Liver (tissue), 9 donors: ENCODE data around the gene DUSP8. TPM values are rescaled to one million over a fixed set of nuclear protein-coding genes. Genes with fewer than 3 reads are reported as not detected.

Experiments used
- DNase-seq: peaks from one replicate; pipeline ENCODE4 v3.0.0-alpha.2; 2017; ENCODE audit warnings: low spot score
- H3K27ac ChIP-seq, 2 donors: one replicate each; pipeline ENCODE4 v1.7.0; 2013; ENCODE audit warnings: inconsistent platforms in 2 of 2, low read length in 2 of 2, control low read depth in 1 of 2, low read depth in 1 of 2, mild to moderate bottlenecking in 1 of 2
- H3K27me3 ChIP-seq, 4 donors: one replicate each; pipeline versions ENCODE4 v1.6.1 to v1.7.0; 2013; ENCODE audit warnings: low read length in 3 of 4, inconsistent platforms in 1 of 4, mild to moderate bottlenecking in 1 of 4, moderate library complexity in 1 of 4; ENCODE audit not compliant: control insufficient read depth in 4 of 4, insufficient read depth in 4 of 4
- H3K36me3 ChIP-seq, 4 donors: one replicate each; pipeline versions ENCODE4 v1.6.1 to v1.7.0; 2013; ENCODE audit warnings: low read length in 3 of 4, mild to moderate bottlenecking in 3 of 4, low read depth in 1 of 4, moderate library complexity in 1 of 4; ENCODE audit not compliant: control insufficient read depth in 4 of 4, insufficient read depth in 3 of 4
- H3K4me1 ChIP-seq, 4 donors: one replicate each; pipeline versions ENCODE4 v1.6.1 to v1.7.0; 2013; ENCODE audit warnings: low read length in 3 of 4, mild to moderate bottlenecking in 3 of 4, moderate library complexity in 1 of 4; ENCODE audit not compliant: control insufficient read depth in 4 of 4, insufficient read depth in 4 of 4
- H3K4me3 ChIP-seq, 3 donors: one replicate each; pipeline versions ENCODE4 v1.6.1 to v1.7.0; 2013; ENCODE audit warnings: low read length in 3 of 3, control low read depth in 1 of 3, low read depth in 1 of 3, mild to moderate bottlenecking in 1 of 3
- H3K9ac ChIP-seq, 2 donors: one replicate each; pipeline ENCODE4 v1.7.0; 2013; ENCODE audit warnings: low read length in 2 of 2, mild to moderate bottlenecking in 2 of 2, moderate library complexity in 2 of 2, control low read depth in 1 of 2, low read depth in 1 of 2
- H3K9me3 ChIP-seq, 4 donors: one replicate each; pipeline versions ENCODE4 v1.6.1 to v1.7.0; 2013; ENCODE audit warnings: low read length in 3 of 4; ENCODE audit not compliant: control insufficient read depth in 4 of 4
- CTCF ChIP-seq: fragments of 150-350 bp; IDR thresholded peaks from 2 replicates; pipeline ENCODE4 v1.5.1; 2017; ENCODE audit warnings: improper control_type of control experiment, low read depth, low read length; ENCODE audit not compliant: missing input control
- EGR1 ChIP-seq, 2 donors: IDR thresholded peaks; 2 replicates each; pipeline ENCODE4 v1.6.1; 2016 to 2018; ENCODE audit warnings: antibody characterized with exemption in 2 of 2, low read depth in 2 of 2
- FOXA1 ChIP-seq: IDR thresholded peaks from 2 replicates; pipeline ENCODE4 v1.6.1; 2016; ENCODE audit warnings: antibody characterized with exemption
- FOXA2 ChIP-seq: IDR thresholded peaks from 2 replicates; pipeline ENCODE4 v1.6.1; 2016; ENCODE audit warnings: antibody characterized with exemption
- GABPA ChIP-seq, 2 donors: IDR thresholded peaks in 1 of 2; conservative IDR thresholded peaks in 1 of 2; 2 replicates each; pipeline ENCODE4 v1.6.1; 2016; ENCODE audit warnings: antibody characterized with exemption in 2 of 2, mild to moderate bottlenecking in 1 of 2, moderate library complexity in 1 of 2
- HNF4A ChIP-seq, 2 donors: conservative IDR thresholded peaks; 2 replicates each; pipeline ENCODE4 v1.6.1; 2016; ENCODE audit warnings: antibody characterized with exemption in 2 of 2, mild to moderate bottlenecking in 2 of 2
- HNF4G ChIP-seq: IDR thresholded peaks from 2 replicates; pipeline ENCODE4 v1.6.1; 2016; ENCODE audit warnings: antibody characterized with exemption
- JUND ChIP-seq, 2 donors: IDR thresholded peaks; 2 replicates each; pipeline ENCODE4 v1.6.1; 2016; ENCODE audit warnings: antibody characterized with exemption in 2 of 2
- NR2F2 ChIP-seq: IDR thresholded peaks from 2 replicates; pipeline ENCODE4 v1.6.1; 2016; ENCODE audit warnings: antibody characterized with exemption
- RXRA ChIP-seq, 2 donors: IDR thresholded peaks; 2 replicates each; pipeline ENCODE4 v1.6.1; 2017 to 2018; ENCODE audit warnings: antibody characterized with exemption in 2 of 2, mild to moderate bottlenecking in 1 of 2
- TAF1 ChIP-seq: conservative IDR thresholded peaks from 2 replicates; pipeline ENCODE4 v1.6.1; 2016; ENCODE audit warnings: antibody characterized with exemption, mild to moderate bottlenecking
- YY1 ChIP-seq: IDR thresholded peaks from 2 replicates; pipeline ENCODE4 v1.6.1; 2016; ENCODE audit warnings: antibody characterized with exemption, mild to moderate bottlenecking
- ZBTB33 ChIP-seq: IDR thresholded peaks from 2 replicates; pipeline ENCODE4 v1.6.1; 2016; ENCODE audit warnings: antibody characterized with exemption
- WGBS: extraction: QIAGEN DNeasy Blood & Tissue Kit; methylation state at CpG from one replicate; pipeline ENCODE4 v1.1.7; 2013; 5-methylcytosine and 5-hydroxymethylcytosine counted together
- polyA plus RNA-seq, 2 donors: library from polyadenylated mRNA; stranded (reverse) in 1 of 2; unstranded in 1 of 2; fragments of 200-250 nt in 1 of 2; fragments of >200 nt in 1 of 2; fragmentation: Nextera tagmentation in 1 of 2; extraction: Ambion mirVana in 1 of 2; gene quantifications; one replicate each; pipeline versions ENCODE4 v1.2.1 to v1.2.3, GENCODE V29; 2013 to 2015
- total RNA-seq, 2 donors: library from RNA; depleted of rRNA; stranded (reverse); fragments of >200 nt; gene quantifications; one replicate each; pipeline ENCODE4 v1.2.3, GENCODE V29; 2014
- TF ChIP-seq, protein P1 (sequence below): IDR thresholded peaks from 2 replicates; pipeline ENCODE4 v1.6.1; 2016; ENCODE audit warnings: antibody characterized with exemption
- TF ChIP-seq, protein P2 (sequence below): IDR thresholded peaks from 2 replicates; pipeline ENCODE4 v1.6.1; 2016; ENCODE audit warnings: antibody characterized with exemption
- donor health status: healthy.
- donor health status: healthy.
- donor health status: healthy.
- donor health status: healthy.
- donor health status: healthy.

Gene DUSP8
- total and polyA plus RNA-seq, 4 donors = 0.06 to 0.33 (median 0.21) TPM

- Histone ChIP-seq H3K9ac (no peak overlapping the region), H3K27me3 (no peaks in the 10 kb centered on the region), H3K9me3 (no peaks in the 10 kb centered on the region), H3K4me3 (no peak overlapping the region), H3K36me3 (no peaks in the 10 kb centered on the region), H3K27ac (no peak overlapping the region), H3K4me1 (peaks cover 2 to 18% (median 7%) of the 10 kb centered on the region in 4 donors)
- DNase-seq = no peak
- 92% methylated on average over 28 of the region's 28 CpGs for WGBS
- no peak for TF ChIP-seq HNF4G
- no peak for TF ChIP-seq HNF4A (conservative IDR thresholded peaks at IDR 0.05)
- no peak for TF ChIP-seq FOXA1
- TF ChIP-seq TAF1 = no peak
- no peak for TF ChIP-seq CTCF
- TF ChIP-seq ZBTB33 = no peak
- TF ChIP-seq NR2F2 = no peak
- TF ChIP-seq, protein P1, sequence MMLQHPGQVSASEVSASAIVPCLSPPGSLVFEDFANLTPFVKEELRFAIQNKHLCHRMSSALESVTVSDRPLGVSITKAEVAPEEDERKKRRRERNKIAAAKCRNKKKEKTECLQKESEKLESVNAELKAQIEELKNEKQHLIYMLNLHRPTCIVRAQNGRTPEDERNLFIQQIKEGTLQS = no peak
- TF ChIP-seq YY1 = no peak
- TF ChIP-seq EGR1 (IDR thresholded peaks at IDR 0.05; ENCODE audit: low read depth in 2 of 2) = no peak
- TF ChIP-seq JUND (IDR thresholded peaks at IDR 0.05) = no peak
- TF ChIP-seq, protein P2, sequence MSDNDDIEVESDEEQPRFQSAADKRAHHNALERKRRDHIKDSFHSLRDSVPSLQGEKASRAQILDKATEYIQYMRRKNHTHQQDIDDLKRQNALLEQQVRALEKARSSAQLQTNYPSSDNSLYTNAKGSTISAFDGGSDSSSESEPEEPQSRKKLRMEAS = no peak
Measured at GRCh38 chr11:1517117-1518005, 54.7 kb downstream of the DUSP8 start.

DNA sequence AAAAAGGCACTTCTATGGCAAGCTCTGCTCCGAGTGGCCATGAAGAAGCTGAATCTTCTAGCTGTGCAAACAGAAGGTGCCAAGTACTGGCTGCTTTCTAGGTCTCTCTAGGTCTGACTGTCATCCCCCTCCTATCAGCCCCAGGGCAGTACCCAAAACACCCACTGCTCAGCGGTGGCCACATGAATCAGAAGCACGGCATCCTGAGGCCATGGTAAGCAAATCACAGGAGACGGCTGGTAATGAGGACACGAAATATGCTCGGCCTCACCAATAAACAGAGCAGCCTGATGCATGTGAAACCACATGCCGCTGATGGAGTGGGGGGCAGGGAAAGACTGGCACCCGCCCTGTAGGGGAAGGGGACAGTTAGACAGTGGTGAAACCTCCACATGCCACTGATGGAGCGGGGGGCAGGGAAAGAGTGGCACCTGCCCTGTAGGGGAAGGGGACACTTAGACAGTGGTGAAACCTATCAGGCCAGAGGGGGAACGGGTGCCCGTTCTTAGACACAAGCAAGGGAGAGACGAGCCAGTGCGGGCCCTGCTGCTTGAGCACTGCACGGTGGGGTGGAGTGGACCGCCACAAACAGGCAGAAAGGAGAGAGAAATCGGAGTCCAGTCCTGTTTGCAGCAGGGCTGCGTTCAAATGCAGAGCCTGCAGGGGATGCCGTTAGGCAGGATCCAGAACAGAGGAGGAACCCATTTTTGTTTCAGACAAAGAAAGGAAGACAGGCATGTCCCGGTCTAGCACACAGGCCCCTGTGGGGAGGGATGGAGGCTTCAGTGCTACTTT, 55.6 kb downstream of the DUSP8 start:
- no peak overlapping the region for H3K4me3 ChIP-seq
- 90% methylated on average over 19 of the region's 19 CpGs for WGBS
- no peaks in the 10 kb centered on the region for H3K27me3 ChIP-seq
- H3K36me3 ChIP-seq = no peaks in the 10 kb centered on the region
- no peaks in the 10 kb centered on the region for H3K9me3 ChIP-seq
- no peak for DNase-seq
- H3K4me1 ChIP-seq = peaks cover 2 to 17% (median 7%) of the 10 kb centered on the region in 4 donors
- H3K27ac ChIP-seq = no peak overlapping the region
- TF ChIP-seq, protein P2 = no peak
- TF ChIP-seq RXRA (IDR thresholded peaks at IDR 0.05) = no peak
- no peak for TF ChIP-seq NR2F2
- TF ChIP-seq FOXA2 = no peak
- TF ChIP-seq TAF1 = no peak
- TF ChIP-seq GABPA (IDR thresholded peaks at IDR 0.05 in 1 of 2, conservative IDR thresholded peaks at IDR 0.05 in 1 of 2) = no peak
- no peak for TF ChIP-seq CTCF
- TF ChIP-seq HNF4G = no peak
- no peak for TF ChIP-seq ZBTB33
- no peak overlapping the region for H3K9ac ChIP-seq
